IgD-negative memory B cell (primary cell): ENCODE results near the gene AKAP8L. TPM values are rescaled to one million over a fixed set of nuclear protein-coding genes. Genes with fewer than 3 reads are reported as not detected.
A peak's percentile ranks its signal among the peaks of the same experiment; 100 is the strongest.

Experiments used
- H3K27ac Mint-ChIP-seq, 3 donors: one replicate each; pipeline ENCODE4 v1.8.0; 2020 to 2022; ENCODE audit warnings: mild to moderate bottlenecking in 3 of 3, mixed read lengths in 3 of 3, moderate library complexity in 1 of 3
- H3K27me3 Mint-ChIP-seq: one replicate; pipeline ENCODE4 v1.8.0; 2021; ENCODE audit warnings: mixed read lengths
- H3K36me3 Mint-ChIP-seq: one replicate; pipeline ENCODE4 v1.8.0; 2020; ENCODE audit warnings: mild to moderate bottlenecking, mixed read lengths
- H3K4me1 Mint-ChIP-seq, 3 donors: one replicate each; pipeline ENCODE4 v1.8.0; 2020 to 2022; ENCODE audit warnings: mixed read lengths in 3 of 3, mild to moderate bottlenecking in 1 of 3
- H3K4me3 Mint-ChIP-seq, 4 donors: one replicate each; pipeline ENCODE4 v1.8.0; 2020 to 2022; ENCODE audit warnings: mild to moderate bottlenecking in 4 of 4, mixed read lengths in 4 of 4, moderate library complexity in 3 of 4
- H3K9me3 Mint-ChIP-seq, 3 donors: one replicate each; pipeline ENCODE4 v1.8.0; 2020 to 2021; ENCODE audit warnings: mixed read lengths in 3 of 3, mild to moderate bottlenecking in 1 of 3
- polyA plus RNA-seq: library from polyadenylated mRNA; unstranded; fragments of 300-500 nt; fragmentation: Illumina TruSeq; gene quantifications from one replicate; pipeline ENCODE4 v1.2.3, GENCODE V29; 2021

AKAP8L gene
- polyA plus RNA-seq, 1 donor from 2014 or later = 99.6 TPM

GRCh38 chr19:15453091-15453578 lies 34.3 kb upstream of the AKAP8L start:
- no peak overlapping the region for H3K4me3 Mint-ChIP-seq
- H3K27me3 Mint-ChIP-seq = no peaks in the 10 kb centered on the region
- peaks cover 0 to 2% (median 0%) of the 10 kb centered on the region in 3 donors for H3K9me3 Mint-ChIP-seq
- peaks cover 0 to 6% (median 3%) of the 10 kb centered on the region in 3 donors for H3K4me1 Mint-ChIP-seq
- peaks cover 9% of the 10 kb centered on the region for H3K36me3 Mint-ChIP-seq
- peak overlapping the region in 2 of 3 donors; percentile 16 to 81 for H3K27ac Mint-ChIP-seq

- Mint-ChIP-seq H3K27ac (no peak overlapping the region), H3K36me3 (peaks cover 8% of the 10 kb centered on the region), H3K4me1 (peaks cover 0 to 6% (median 3%) of the 10 kb centered on the region in 3 donors), H3K27me3 (no peaks in the 10 kb centered on the region), H3K9me3 (peaks cover 0 to 2% (median 0%) of the 10 kb centered on the region in 3 donors), H3K4me3 (no peak overlapping the region)
Observed at GRCh38 chr19:15452111-15453047, 33.6 kb upstream of the AKAP8L start.

GRCh38 chr19:15450528-15450890 lies 31.7 kb upstream of the AKAP8L start:
- peaks cover 8% of the 10 kb centered on the region for H3K36me3 Mint-ChIP-seq
- H3K27me3 Mint-ChIP-seq = no peaks in the 10 kb centered on the region
- H3K27ac Mint-ChIP-seq = peak overlapping the region; percentile 61 to 96 (median 89)
- peaks cover 0 to 6% (median 6%) of the 10 kb centered on the region in 3 donors for H3K4me1 Mint-ChIP-seq
- peaks cover 0 to 2% (median 0%) of the 10 kb centered on the region in 3 donors for H3K9me3 Mint-ChIP-seq
- H3K4me3 Mint-ChIP-seq = peak overlapping the region; percentile 50 to 89 (median 80)

- H3K9me3 Mint-ChIP-seq = peaks cover 0 to 2% (median 0%) of the 10 kb centered on the region in 3 donors
- peaks cover 8% of the 10 kb centered on the region for H3K36me3 Mint-ChIP-seq
- peaks cover 0 to 6% (median 6%) of the 10 kb centered on the region in 3 donors for H3K4me1 Mint-ChIP-seq
- no peaks in the 10 kb centered on the region for H3K27me3 Mint-ChIP-seq
- peak within 1 kb of the TSS; percentile 65 to 91 (median 83) for H3K4me3 Mint-ChIP-seq
- peak within 1 kb of the TSS; percentile 82 to 96 (median 89) for H3K27ac Mint-ChIP-seq
Observed at GRCh38 chr19:15449620-15450527, 31.1 kb upstream of the AKAP8L start, which contains the start of gene WIZ. Gene WIZ (minus strand): TSS chr19:15449956. CDS start chr19:15448307, 1,649 bp downstream.

GRCh38 chr19:15448778-15449619 lies 30.2 kb upstream of the AKAP8L start:
- Mint-ChIP-seq H3K27ac (peak overlapping the region; percentile 4 to 82 (median 58)), H3K27me3 (no peaks in the 10 kb centered on the region), H3K36me3 (peaks cover 8% of the 10 kb centered on the region), H3K4me3 (peak overlapping the region; percentile 65 to 91 (median 83)), H3K4me1 (peaks cover 0 to 6% (median 6%) of the 10 kb centered on the region in 3 donors), H3K9me3 (peaks cover 0 to 2% (median 0%) of the 10 kb centered on the region in 3 donors)

- Mint-ChIP-seq H3K4me3 (peak overlapping the region; percentile 75 to 91 (median 84)), H3K9me3 (peaks cover 0 to 2% (median 0%) of the 10 kb centered on the region in 3 donors), H3K4me1 (peaks cover 0 to 6% (median 3%) of the 10 kb centered on the region in 3 donors), H3K36me3 (peaks cover 2% of the 10 kb centered on the region), H3K27ac (peak overlapping the region; percentile 4 to 82 (median 58)), H3K27me3 (no peaks in the 10 kb centered on the region)
Observed at GRCh38 chr19:15448044-15448777, 29.4 kb upstream of the AKAP8L start.

GRCh38 chr19:15447057-15447456 lies 28.3 kb upstream of the AKAP8L start:
- Mint-ChIP-seq H3K9me3 (peaks cover 0 to 2% (median 0%) of the 10 kb centered on the region in 3 donors), H3K36me3 (peaks cover 1% of the 10 kb centered on the region), H3K4me1 (peaks cover 0 to 6% (median 3%) of the 10 kb centered on the region in 3 donors), H3K27ac (peak overlapping the region in 1 of 3 donors; percentile 40), H3K4me3 (peak overlapping the region in 2 of 4 donors; percentile 24 to 76), H3K27me3 (no peaks in the 10 kb centered on the region)

- H3K27ac Mint-ChIP-seq = peak overlapping the region in 1 of 3 donors; percentile 40
- H3K4me1 Mint-ChIP-seq = peaks cover 0 to 6% (median 3%) of the 10 kb centered on the region in 3 donors
- no peaks in the 10 kb centered on the region for H3K27me3 Mint-ChIP-seq
- H3K4me3 Mint-ChIP-seq = peak overlapping the region in 1 of 4 donors; percentile 76
- H3K36me3 Mint-ChIP-seq = no peaks in the 10 kb centered on the region
- peaks cover 0 to 2% (median 0%) of the 10 kb centered on the region in 3 donors for H3K9me3 Mint-ChIP-seq
Observed at GRCh38 chr19:15445807-15446376, 27.1 kb upstream of the AKAP8L start.

- Mint-ChIP-seq H3K4me3 (no peak overlapping the region), H3K27ac (peak overlapping the region in 1 of 3 donors; percentile 42), H3K4me1 (peaks cover 0 to 4% (median 3%) of the 10 kb centered on the region in 3 donors)
Observed at GRCh38 chr19:15445227-15445605, 26.4 kb upstream of the AKAP8L start.

GRCh38 chr19:15444505-15445226 lies 25.9 kb upstream of the AKAP8L start:
- H3K27me3 Mint-ChIP-seq = no peaks in the 10 kb centered on the region
- no peaks in the 10 kb centered on the region for H3K36me3 Mint-ChIP-seq

More at GRCh38 chr19:15445227-15445605, 26.4 kb upstream of the AKAP8L start:
- Mint-ChIP-seq H3K9me3 (peaks cover 0 to under 1% (median 0%) of the 10 kb centered on the region in 3 donors), H3K36me3 (no peaks in the 10 kb centered on the region), H3K27me3 (no peaks in the 10 kb centered on the region)

GRCh38 chr19:15443838-15444237 lies 25.1 kb upstream of the AKAP8L start:
- peaks cover 0 to 3% (median 3%) of the 10 kb centered on the region in 3 donors for H3K4me1 Mint-ChIP-seq
- H3K36me3 Mint-ChIP-seq = no peaks in the 10 kb centered on the region
- H3K4me3 Mint-ChIP-seq = peak overlapping the region in 1 of 4 donors; percentile 22
- peak overlapping the region in 1 of 3 donors; percentile 74 for H3K27ac Mint-ChIP-seq
- no peaks in the 10 kb centered on the region for H3K27me3 Mint-ChIP-seq
- H3K9me3 Mint-ChIP-seq = no peaks in the 10 kb centered on the region

More at GRCh38 chr19:15444505-15445226, 25.9 kb upstream of the AKAP8L start:
- Mint-ChIP-seq H3K4me1 (peaks cover 0 to 3% (median 3%) of the 10 kb centered on the region in 3 donors), H3K9me3 (no peaks in the 10 kb centered on the region), H3K27ac (peak overlapping the region in 1 of 3 donors; percentile 42), H3K4me3 (peak overlapping the region in 1 of 4 donors; percentile 17)

- Mint-ChIP-seq H3K4me3 (peak overlapping the region in 1 of 4 donors; percentile 22), H3K4me1 (peaks cover 0 to 3% (median under 1%) of the 10 kb centered on the region in 3 donors), H3K9me3 (no peaks in the 10 kb centered on the region), H3K27me3 (no peaks in the 10 kb centered on the region), H3K27ac (peak overlapping the region in 1 of 3 donors; percentile 74), H3K36me3 (no peaks in the 10 kb centered on the region)
Observed at GRCh38 chr19:15443325-15443724, 24.5 kb upstream of the AKAP8L start.
